Measurements from ENCODE around the gene KRTAP9-3. TPM values are rescaled to one million over a fixed set of nuclear protein-coding genes. Genes with fewer than 3 reads are reported as not detected.
"Not testable (repeated sequence)": the region's sequence is repeated elsewhere in the genome, so short reads cannot be mapped to it uniquely, and the experiment has no call there.

KRTAP9-3 gene
- total and polyA plus RNA-seq, 7 donors, result not detected

- intact Hi-C loops (cut with DNase I), result no loop called here
- H3K4me1 ChIP-seq, result no peaks in the 10 kb centered on the region
- no peak for DNase-seq
- no peaks in the 10 kb centered on the region for H3K36me3 ChIP-seq
- TF ChIP-seq CTCF (IDR thresholded peaks at IDR 0.05) (no peak), EP300 (IDR thresholded peaks at IDR 0.05) (no peak), POLR2A (IDR thresholded peaks at IDR 0.05) (no peak), POLR2AphosphoS5 (IDR thresholded peaks at IDR 0.05) (no peak)
- H3K4me3 ChIP-seq, result no peak overlapping the region
- no peaks in the 10 kb centered on the region for H3K9me3 ChIP-seq
- peaks cover 0 to 4% (median 4%) of the 10 kb centered on the region in 3 donors for H3K27me3 ChIP-seq
- H3K27ac ChIP-seq, result no peak overlapping the region
- 51 to 77% methylated on average over 7 of the region's 7 CpGs for WGBS, 2 donors
Measured at GRCh38 chr17:41212524-41213169, 19.6 kb upstream of the KRTAP9-3 start.

GRCh38 chr17:41215681-41216080 is 16.6 kb upstream of the KRTAP9-3 start:
- intact Hi-C loops (cut with DNase I), result no loop called here
- Histone ChIP-seq H3K36me3 (no peaks in the 10 kb centered on the region), H3K9me3 (no peaks in the 10 kb centered on the region), H3K4me3 (no peak overlapping the region), H3K4me1 (no peaks in the 10 kb centered on the region), H3K27ac (no peak overlapping the region), H3K27me3 (peaks cover 0 to 4% (median 4%) of the 10 kb centered on the region in 3 donors)
- no peak for DNase-seq
- 80 to 82% methylated on average over 1 of the region's 1 CpG for WGBS, 2 donors
- no peak for TF ChIP-seq POLR2A (IDR thresholded peaks at IDR 0.05)
- no peak for TF ChIP-seq EP300 (IDR thresholded peaks at IDR 0.05)
- no peak for TF ChIP-seq CTCF (IDR thresholded peaks at IDR 0.05)
- TF ChIP-seq POLR2AphosphoS5 (IDR thresholded peaks at IDR 0.05), result no peak

- Histone ChIP-seq H3K27ac (no peak overlapping the region), H3K36me3 (no peaks in the 10 kb centered on the region), H3K4me1 (no peaks in the 10 kb centered on the region), H3K9me3 (no peaks in the 10 kb centered on the region), H3K4me3 (no peak overlapping the region), H3K27me3 (no peaks in the 10 kb centered on the region)
- no peak for DNase-seq
- 73 to 76% methylated on average over 2 of the region's 2 CpGs for WGBS, 2 donors
- intact Hi-C loops (cut with DNase I), result no loop called here
- TF ChIP-seq POLR2AphosphoS5 (IDR thresholded peaks at IDR 0.05) (no peak), EP300 (IDR thresholded peaks at IDR 0.05) (no peak), CTCF (IDR thresholded peaks at IDR 0.05) (no peak), POLR2A (IDR thresholded peaks at IDR 0.05) (no peak)
Measured at GRCh38 chr17:41223821-41224220, 8.4 kb upstream of the KRTAP9-3 start.

GRCh38 chr17:41226051-41226450 is 6.2 kb upstream of the KRTAP9-3 start:
- H3K27ac ChIP-seq, result no peak overlapping the region
- no peak overlapping the region for H3K4me3 ChIP-seq
- no peaks in the 10 kb centered on the region for H3K9me3 ChIP-seq
- intact Hi-C loops (cut with DNase I), result no loop called here
- no peak for DNase-seq
- H3K36me3 ChIP-seq, result no peaks in the 10 kb centered on the region
- no peak for TF ChIP-seq POLR2A (IDR thresholded peaks at IDR 0.05)
- no peak for TF ChIP-seq CTCF (IDR thresholded peaks at IDR 0.05)
- TF ChIP-seq POLR2AphosphoS5 (IDR thresholded peaks at IDR 0.05), result no peak
- no peak for TF ChIP-seq EP300 (IDR thresholded peaks at IDR 0.05)
- no peaks in the 10 kb centered on the region for H3K4me1 ChIP-seq
- H3K27me3 ChIP-seq, result no peaks in the 10 kb centered on the region
- WGBS, 2 donors, result 87 to 93% methylated on average over 6 of the region's 6 CpGs

GRCh38 chr17:41226598-41227095 is 5.6 kb upstream of the KRTAP9-3 start, which contains the start of gene KRTAP9-2:
TSS of gene KRTAP9-2 (plus strand) at chr17:41226648. CDS start at chr17:41226655, 7 bp downstream.
- H3K4me1 ChIP-seq; H3K9me3 ChIP-seq; H3K27me3 ChIP-seq; H3K4me3 ChIP-seq; intact Hi-C loops (cut with DNase I); DNase-seq; H3K27ac ChIP-seq; H3K36me3 ChIP-seq: not testable (repeated sequence)
- 59 to 70% methylated on average over 3 to 4 of the region's 4 CpGs for WGBS, 2 donors

Data from sigmoid colon (tissue), 7 donors.